Epidermal melanocyte (primary cell): ENCODE measurements around the gene SLC1A3.

Source experiments
- DNase-seq: peaks from one replicate; pipeline ENCODE4 v3.0.0; 2011; ENCODE audit warnings: low spot score; ENCODE audit not compliant: insufficient read length

Gene SLC1A3

DNA sequence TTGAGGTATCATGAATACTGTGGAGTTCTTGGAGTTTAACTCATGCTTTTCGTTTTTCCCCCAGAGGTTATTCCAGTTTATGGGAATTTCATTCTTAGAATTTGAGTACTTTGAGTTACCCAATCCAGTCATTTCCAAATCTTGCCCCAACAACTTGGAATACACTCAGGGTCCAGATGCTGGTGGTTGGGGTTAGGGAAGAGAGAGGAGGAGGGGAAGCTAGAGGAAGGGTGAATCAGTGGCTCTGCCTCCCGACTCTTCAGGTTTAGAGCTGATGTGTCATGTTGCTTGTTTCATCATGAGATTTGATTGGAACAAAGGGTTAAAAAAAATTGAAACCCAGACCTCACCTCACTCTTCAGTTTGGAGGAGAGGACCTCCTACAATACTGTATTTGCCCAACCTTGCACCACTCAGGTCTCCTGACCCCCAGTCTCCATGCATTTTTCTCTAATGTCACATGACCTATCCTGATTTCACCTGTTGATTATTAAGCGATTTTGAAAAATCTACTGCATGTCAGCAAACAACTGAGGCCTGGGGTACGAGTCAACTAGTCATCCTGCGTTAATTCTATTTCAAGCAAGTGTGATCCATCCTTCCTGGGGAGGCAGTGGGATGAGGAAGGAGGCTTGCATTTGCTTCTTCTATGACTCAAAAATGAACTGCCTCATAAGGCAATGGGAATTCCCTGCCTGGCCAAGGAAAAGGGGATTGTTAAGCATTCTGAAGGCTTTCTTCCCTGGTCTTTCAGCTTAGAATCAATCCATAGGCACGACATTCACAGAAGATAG, 6.2 kb upstream of the SLC1A3 start:
- DNase-seq: no peak

DNA sequence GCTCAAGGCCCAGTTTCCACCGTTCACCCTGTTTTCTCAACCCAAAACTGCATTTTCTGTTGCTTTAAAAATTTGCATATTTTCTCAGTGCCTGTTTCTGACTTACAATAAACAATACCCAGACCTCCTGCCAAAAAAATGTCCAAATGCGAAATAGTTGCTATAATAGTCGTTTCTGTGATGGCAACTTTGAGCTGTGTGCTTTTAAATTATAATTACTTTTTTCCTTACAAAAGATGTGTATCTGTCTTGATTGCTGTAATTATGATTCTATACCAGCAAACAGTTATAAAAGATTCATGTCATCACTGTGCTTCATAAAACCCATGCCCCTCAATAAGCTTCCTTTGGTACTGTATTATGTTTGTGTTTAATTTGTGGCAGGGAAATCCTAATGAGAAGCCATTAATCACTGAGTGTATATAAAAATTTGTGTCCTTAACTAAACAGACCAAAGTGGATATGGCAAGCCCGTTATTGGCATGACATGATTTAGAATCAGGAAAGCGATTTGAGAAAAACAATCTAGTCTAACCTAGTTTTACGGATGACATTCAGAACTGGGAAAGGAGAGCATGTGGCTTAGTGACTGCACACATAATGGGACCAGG, 5.4 kb upstream of the SLC1A3 start:
- no peak for DNase-seq

DNA sequence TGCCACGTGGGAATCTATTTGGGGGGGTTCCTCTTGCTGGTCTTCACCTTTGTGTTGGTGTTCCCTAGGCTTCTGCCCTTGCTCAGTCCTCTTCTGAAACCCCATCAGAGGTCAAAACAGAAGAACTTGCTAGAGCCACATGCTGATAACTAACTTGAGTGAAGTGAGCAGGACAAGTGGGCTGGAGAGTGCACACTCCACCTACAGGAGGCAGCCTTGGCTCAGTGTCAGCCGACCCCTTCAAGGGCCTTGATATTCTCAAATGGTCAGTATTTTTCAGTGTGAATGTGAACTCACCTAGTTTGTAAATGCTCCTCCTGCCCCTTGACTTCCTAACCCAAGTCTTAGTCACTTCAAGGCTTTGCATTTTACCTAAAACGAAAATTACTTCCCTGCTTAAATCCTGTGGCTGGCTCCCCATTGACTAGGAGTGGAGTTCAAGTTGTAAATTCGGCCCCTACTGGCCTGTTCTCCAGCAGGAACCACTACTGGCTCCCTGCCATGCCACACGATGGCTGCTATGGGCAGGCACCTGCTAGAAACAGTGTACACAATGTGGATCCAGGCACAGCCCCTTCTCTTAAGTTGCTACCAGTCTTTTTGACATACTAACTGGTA, 3.6 kb upstream of the SLC1A3 start:
- no peak for DNase-seq

DNA sequence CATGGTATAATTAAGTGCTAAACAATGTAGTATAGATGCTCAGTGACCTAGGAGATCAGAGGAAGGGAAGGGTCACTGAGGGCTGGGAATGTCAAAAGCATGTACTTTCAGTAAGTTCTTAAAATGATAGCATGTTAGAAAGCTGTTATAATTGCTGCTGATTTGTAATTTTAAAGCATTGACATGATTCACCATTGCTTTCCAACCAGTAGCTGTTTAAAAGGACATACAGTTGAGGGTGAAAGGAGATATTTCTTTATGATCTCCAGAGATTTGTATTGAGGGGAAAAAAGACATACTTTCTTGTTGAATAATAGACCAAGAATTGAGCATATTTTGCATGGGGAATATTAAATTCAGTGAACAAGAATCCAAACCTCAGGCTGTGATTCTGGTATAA, 1.2 kb upstream of the SLC1A3 start:
- no peak for DNase-seq

DNA sequence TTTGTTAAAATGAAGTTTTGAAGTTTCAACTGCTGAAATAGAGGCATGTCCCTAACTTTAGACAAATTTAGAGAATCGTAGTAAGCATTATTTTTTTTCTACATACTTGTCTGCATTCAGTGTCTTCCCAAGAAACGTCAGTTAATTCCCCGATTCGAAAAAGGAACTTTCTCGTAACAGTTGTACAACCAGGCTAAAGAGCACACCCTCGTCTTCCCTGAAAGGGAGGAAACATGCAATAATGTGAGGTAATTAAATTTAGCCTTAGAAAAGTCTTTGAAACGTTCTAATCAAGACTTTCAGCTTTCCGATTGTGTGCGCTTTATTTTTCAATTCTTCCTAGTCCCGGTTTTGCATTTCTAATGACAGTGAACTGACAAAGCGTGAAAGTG, 374 bp upstream of the SLC1A3 start:
- DNase-seq: no peak

DNA sequence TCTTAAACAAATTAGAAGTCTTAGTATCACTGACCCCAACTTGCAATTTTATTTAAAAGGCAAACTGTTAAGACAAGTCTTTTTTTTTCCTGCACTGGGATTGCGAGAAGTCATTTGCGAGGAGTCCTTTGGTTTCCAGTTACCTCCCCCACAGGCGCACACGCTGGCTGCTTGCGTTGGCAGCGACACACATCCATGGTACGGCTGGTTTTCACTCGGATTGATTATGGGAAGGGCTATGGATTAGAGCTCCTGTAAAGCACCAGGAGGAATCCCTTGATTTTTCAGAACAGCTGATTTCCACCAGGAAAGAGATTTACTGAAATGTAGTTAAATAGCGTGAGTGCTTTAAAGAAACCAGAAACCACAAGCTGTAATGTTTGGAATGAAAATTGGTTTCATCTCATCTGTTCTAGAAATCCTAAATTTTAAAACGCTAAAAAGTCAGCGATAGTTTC, 737 bp downstream of the SLC1A3 start:
- peak; percentile 36 for DNase-seq

DNA sequence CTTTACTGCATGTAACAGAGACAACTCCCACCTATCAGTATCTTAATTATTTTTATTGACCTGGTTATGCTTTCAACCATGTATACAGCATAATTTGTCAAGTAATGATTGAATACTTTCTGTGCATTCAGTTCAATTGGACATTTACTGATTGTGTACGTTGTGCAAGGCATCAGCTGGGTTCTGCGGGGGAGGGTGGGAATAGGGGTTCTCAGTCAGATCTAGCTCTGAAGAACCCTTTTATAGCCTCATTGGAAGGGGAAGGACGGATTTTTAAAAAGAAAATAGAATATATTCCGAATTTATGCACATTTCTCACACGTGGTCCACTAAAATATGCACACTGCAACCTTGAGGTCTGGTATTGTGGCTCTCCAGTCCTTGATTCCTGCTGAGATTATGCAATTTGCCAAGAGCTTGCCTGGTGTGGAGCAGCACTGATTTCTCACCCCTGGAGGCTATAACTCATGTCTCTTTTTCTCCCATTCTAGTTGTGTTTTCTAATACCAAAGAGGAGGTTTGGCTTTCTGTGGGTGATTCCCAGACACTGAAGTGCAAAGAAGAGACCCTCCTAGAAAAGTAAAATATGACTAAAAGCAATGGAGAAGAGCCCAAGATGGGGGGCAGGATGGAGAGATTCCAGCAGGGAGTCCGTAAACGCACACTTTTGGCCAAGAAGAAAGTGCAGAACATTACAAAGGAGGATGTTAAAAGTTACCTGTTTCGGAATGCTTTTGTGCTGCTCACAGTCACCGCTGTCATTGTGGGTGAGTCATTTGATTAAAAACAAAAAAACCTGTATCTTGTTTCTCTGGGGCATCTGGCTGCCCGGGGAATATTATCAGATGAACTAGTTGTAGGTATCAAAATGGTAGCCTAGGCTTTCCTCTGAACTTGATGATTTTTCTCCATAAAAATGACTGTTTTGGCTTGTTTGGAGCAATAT, 1.7 kb downstream of the SLC1A3 start:
- DNase-seq: no peak

DNA sequence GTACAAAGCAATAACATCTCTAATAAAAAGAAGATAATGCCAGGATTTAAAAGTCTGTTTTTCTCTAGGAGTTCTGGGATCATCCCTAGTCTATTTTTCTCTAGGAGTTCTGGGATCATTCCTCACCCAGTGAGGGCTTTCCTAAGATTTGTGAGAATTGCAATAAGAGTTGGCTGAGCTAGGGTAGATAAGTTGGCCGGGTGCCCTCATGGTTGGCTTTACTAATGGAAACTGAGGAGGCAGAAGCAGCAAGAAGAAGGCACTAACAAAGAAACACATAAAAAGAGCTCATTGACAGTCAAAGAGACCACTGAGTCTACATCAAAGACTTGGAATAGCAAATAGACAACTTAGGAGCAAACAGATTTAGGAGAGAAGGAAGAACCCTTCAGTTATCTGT, 4.2 kb downstream of the SLC1A3 start:
- no peak for DNase-seq

DNA sequence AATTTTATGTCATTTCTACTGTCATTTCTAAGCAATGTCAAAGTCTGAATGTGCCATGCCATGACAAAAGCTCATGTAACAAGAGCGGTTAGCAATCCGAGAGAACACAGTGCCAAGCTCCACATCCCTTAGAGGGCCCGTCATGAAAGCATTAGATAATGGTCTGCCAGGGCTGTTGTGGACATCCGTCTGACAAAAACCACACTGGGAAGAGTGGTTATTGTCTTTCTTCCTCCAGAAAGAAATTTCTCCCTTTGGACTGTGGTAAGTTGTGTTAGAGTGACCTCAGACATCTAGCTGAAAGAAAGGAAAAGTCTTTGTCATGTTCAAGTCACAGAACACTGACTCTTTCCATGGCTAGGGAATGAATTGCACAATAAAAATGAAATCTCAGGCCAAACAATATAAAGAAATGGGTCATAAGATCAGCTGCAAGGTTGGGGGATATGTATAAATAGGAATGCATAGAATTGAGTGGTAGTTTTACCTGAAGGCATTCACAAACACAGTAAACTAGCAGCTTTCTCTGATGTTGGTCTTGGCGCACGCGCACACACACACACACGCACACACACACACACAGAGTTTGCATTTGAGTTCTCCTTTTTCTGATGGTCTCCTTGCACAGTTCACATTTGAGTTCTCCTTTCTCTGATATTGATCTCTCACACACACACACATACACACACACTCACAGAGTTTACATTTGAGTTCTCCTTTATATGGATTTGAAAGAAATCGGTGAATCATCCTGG, 5.3 kb downstream of the SLC1A3 start:
- DNase-seq: no peak

DNA sequence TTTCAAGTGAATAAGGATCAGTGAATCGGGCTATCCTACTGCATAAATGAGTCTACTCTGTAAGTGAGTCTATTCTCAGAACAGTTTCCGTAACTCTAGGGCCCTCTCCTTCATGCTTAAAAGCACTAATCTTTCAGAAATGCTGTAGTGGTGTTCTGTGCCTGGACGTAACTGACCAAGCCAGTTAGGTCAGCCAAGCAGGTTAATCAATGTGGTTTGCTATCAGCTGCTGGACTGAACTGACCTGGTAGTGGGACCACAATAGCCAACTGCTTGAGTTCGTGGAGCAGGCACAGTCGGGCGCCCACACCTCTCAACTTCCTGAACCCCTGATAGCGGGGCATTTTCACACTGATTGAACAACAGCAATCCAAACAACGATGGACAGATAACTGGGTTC, 6.8 kb downstream of the SLC1A3 start:
- DNase-seq: no peak

DNA sequence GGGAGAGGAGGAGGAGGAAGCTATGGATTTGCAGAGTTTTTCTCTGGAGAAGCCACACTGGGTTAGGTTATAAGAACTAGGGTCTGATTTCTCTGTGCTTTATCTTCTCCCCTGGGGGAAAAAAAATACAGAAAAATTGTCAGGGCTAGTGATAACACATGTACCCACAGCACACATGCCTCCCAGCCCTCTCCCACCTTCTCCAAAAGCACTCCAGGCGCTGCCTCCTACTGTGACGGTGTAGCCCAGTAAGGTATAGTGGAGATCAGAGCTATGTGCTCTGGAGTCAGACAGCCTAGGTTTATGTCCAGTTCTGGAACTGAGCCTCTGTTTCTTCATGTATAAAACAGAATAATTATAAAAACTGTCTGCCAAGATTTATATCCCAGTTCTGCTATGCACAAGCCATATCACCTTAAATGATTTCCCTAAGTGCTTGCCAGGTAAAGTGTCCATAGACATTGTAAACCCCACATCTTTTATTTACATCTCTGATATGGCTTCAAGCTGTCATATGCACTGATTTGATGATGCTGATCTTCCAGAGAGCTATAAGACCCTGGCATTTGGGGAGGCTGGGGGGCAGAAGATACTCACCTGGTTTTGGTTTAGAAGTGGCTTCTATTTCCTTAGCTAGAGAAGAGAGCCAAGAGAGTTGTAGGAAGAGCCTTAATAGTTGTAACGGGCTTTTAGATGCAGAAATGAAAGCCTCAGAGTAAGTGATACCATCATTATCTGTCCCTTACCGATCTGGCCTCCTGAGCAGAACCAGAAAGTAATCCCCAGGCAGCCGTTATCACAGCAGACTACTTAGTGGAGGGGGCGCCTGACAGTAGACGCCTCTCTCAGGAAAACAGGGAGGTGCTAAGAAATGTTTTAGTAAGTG, 7.6 kb downstream of the SLC1A3 start:
- no peak for DNase-seq

DNA sequence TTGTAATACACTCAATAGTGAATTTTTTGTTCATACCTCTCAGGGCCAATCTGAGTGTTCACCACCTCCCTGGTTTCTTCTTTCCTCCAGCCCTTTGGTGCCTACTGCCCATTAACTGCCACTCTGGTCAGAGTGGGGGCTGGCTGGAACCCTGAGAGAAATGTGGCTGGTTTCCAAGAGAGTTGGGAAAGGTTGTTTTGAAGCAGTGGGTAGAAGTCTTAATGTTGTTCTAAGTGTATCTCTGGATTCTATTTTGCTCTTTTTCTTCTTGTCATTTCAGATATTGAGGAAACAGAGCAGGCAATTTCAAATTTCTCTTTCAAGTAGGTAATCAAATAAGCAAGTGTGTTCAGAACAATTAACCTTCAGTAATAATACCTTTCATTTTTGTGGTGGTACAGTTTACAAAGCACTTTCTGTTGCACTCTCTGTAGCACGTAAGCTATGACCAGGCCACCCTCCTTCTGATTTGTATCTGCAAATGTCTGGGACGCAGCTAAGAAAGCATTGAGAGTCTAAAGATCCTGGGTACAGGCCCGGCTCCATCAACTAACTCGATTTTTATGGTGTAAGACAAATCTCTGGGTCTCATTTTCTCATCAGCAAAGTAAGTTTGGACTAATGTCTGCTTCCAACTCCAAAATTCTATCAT, 8.4 kb downstream of the SLC1A3 start:
- DNase-seq: no peak

DNA sequence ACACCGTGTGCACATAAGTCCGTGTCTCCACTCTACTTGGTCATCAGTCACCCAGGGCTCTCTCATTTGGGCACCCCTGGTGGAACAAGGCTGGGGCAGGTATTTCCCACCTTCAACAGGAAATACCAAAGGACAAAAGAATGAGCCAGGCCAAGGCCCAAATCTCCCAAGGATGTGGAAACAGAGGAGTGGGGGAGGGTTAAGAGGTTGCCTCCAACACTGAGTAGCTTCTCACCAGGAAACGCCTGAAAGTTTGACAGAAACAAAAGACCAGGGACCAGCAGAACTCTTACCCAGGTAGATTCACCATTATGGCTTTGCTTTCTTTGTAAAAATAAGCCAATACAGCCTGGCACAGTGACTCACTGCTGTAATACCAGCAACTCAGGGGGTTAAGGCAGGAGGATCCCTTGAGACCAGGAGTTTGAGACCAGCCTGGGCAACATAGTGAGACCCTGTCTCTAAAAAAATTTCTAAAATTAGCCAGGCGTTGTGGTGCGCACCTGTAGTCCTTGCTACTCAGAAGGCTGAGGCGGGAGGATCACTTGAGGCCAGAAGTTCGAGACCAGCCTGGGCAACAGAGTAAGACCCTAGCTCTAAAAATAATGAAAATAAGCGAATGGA, 12.7 kb downstream of the SLC1A3 start:
- DNase-seq: no peak

DNA sequence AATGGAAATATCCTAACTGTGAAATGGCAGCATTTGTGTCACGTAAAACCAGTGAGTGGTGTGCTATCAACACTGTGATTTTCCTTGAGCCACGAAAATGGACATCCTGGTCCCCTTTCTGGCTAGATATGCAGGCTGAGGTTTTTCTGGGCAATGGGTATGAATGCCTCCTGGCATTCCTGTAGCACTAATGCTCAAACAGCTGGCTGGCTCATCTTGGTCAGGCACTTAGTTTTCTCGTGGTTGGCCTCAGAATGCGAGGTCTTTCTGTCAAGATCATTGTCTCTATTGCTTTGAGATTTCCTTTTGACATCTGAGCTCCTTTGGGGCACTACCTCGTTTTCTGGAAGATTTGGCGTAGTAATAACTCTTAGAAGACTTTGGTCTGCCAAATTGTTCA, 15.6 kb downstream of the SLC1A3 start:
- DNase-seq: no peak

DNA sequence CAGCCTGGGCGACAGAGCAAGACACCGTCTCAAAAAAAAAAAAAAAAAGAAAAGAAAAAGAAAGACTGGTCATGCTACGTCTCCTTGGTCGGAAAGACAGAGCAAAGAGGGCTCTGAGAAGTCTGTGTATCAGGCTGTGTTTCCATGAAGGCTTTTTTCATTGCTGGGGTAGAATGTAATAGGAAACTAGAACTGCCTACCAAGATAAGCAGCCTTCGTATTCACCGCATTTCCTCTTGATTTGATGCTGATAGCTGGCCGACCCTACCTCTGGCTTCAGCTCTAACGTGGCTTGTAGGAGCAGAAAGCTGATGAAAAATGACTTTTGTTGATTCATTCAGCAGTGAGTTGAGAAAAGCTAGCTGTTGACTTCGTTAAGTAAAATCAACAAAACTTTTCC, 17.4 kb downstream of the SLC1A3 start:
- DNase-seq: no peak

DNA sequence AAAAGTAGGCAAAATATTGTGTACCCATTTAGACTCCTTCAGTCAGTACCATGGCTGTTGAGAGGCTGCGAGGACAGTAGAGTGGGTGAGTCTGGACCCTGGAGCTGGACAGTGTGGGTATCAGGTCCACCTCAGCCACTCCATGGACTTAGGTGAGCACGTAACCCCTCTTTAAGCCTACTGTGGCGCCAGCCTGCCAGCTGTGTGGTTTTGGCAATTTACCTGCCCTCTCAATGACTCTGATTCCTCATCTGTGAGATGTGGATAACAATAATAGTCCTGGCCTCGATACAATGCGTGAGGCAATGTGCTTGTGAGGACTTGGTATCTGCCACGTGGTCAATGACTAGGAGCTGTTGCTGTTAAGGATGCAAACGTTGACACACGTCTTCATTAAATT, 17.9 kb downstream of the SLC1A3 start:
- no peak for DNase-seq

DNA sequence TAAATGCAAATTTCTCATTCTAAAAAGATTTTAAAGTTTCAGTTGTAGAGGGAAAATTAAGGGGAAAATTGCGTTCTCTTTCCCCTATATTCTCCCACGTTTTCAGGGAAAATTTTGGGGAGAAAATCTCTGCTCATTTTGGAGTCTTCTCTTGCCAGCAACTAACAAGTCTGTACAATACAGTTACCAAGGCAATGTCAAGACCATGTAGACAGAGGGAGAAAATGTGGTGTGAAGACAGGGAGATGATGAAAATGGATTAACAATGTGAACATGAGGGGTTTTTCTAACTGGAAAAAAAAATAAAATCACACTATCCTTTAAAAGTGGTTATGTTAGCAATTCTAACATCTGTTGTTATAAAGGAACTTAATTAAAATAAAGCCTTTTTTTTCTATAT, 22.3 kb downstream of the SLC1A3 start:
- DNase-seq: no peak

DNA sequence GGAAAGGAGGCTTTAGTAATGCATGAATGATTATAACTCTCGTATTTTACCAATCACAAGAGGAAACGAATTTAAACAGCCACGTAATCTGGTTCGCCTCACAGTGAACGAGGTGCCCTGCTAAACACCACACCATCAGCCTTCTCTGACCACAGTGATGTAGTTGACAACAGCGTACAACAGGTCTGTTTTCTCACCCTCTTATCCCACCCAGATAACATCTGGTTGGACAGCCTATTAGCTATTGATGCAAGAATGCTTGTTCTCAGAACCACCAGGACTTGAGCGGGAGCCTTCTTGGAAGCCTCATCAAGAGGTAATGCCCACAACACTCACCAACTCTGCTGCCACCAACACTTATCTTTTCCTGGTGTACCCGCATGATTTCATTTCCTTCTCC, 23.3 kb downstream of the SLC1A3 start:
- no peak for DNase-seq
